ENCODE results near the gene HCST.

Gene HCST

GRCh38 chr19:35938282-35939224 is 36.2 kb downstream of the HCST start:
- no peak for DNase-seq

GRCh38 chr19:35939307-35940077 is 37.2 kb downstream of the HCST start:
- DNase-seq, result no peak

- DNase-seq, result no peak
Observed at GRCh38 chr19:35940078-35940775, 37.9 kb downstream of the HCST start.

- DNase-seq, result no peak
Observed at GRCh38 chr19:35940839-35941238, 38.5 kb downstream of the HCST start.

- DNase-seq, result no peak
Observed at GRCh38 chr19:35942235-35942634, 39.9 kb downstream of the HCST start.

GRCh38 chr19:35943321-35944301 is 41.3 kb downstream of the HCST start:
- no peak for DNase-seq

GRCh38 chr19:35944556-35944955 is 42.2 kb downstream of the HCST start:
- DNase-seq, result no peak

GRCh38 chr19:35945121-35945790 is 42.9 kb downstream of the HCST start:
- no peak for DNase-seq

- DNase-seq, result no peak
Observed at GRCh38 chr19:35946203-35946602, 43.9 kb downstream of the HCST start.

GRCh38 chr19:35949131-35949530 is 46.8 kb downstream of the HCST start:
- no peak for DNase-seq

Measured in MV-4-11 (cell line).